WTC11 (cell line): ENCODE measurements around the gene SVIL. TPM values are rescaled to one million over a fixed set of nuclear protein-coding genes. Genes with fewer than 3 reads are reported as not detected.
"Not testable (repeated sequence)": the region's sequence is repeated elsewhere in the genome, so short reads cannot be mapped to it uniquely, and the experiment has no call there.

Experiments
- ATAC-seq: fragments of 200-7000 bp; cut with Tn5 transposase; 2 replicates; pipeline ENCODE4 v1.10.0; 2021; ENCODE audit warnings: mild to moderate bottlenecking, moderate library complexity
- CTCF ChIA-PET: fragments of 300-600 bp; sonication (Branson Sonifier 250); formaldehyde crosslinking; loops from one replicate; lab custom pipeline; 2021; ENCODE audit warnings: antibody characterized with exemption; lab: Charles Lee
- POLR2A ChIA-PET: fragments of 350-600 bp; sonication (Branson Sonifier 250); formaldehyde crosslinking; loops from one replicate; lab custom pipeline; 2021; ENCODE audit warnings: antibody characterized with exemption; lab: Charles Lee
- DNase-seq: peaks from one replicate; pipeline ENCODE4 v3.0.0; 2021; ENCODE audit warnings: low spot score
- H3K27ac Mint-ChIP-seq: 2 replicates; pipeline ENCODE4 v1.8.0; 2021; ENCODE audit warnings: mixed read lengths
- H3K27me3 Mint-ChIP-seq: 2 replicates; pipeline ENCODE4 v1.8.0; 2021; ENCODE audit warnings: low read depth, mild to moderate bottlenecking, moderate library complexity, mixed read lengths
- H3K36me3 Mint-ChIP-seq: 2 replicates; pipeline ENCODE4 v1.8.0; 2021; ENCODE audit warnings: mixed read lengths
- H3K4me1 Mint-ChIP-seq: 2 replicates; pipeline ENCODE4 v1.8.0; 2022; ENCODE audit warnings: mixed read lengths
- H3K4me3 Mint-ChIP-seq: 2 replicates; pipeline ENCODE4 v1.8.0; 2021; ENCODE audit warnings: mild to moderate bottlenecking, moderate library complexity, mixed read lengths
- H3K9me3 Mint-ChIP-seq: 2 replicates; pipeline ENCODE4 v1.8.0; 2021; ENCODE audit warnings: mixed read lengths
- JUN ChIP-seq: sonication (generic); formaldehyde crosslinking; IDR thresholded peaks from 2 replicates; pipeline ENCODE4 v1.8.0; 2023; ENCODE audit warnings: mild to moderate bottlenecking, missing genetic modification reagents
- MXD4 ChIP-seq: fragments of 250-450 bp; sonication (Bioruptor Pico); IDR thresholded peaks from 2 replicates; pipeline ENCODE4 v1.8.0; 2021; ENCODE audit warnings: mild to moderate bottlenecking, moderate library complexity, borderline replicate concordance
- NFE2L1 ChIP-seq: sonication (generic); formaldehyde crosslinking; IDR thresholded peaks from 2 replicates; pipeline ENCODE4 v1.8.1; 2023; ENCODE audit warnings: missing genetic modification reagents
- RORB ChIP-seq: fragments of 250-450 bp; sonication (Bioruptor Pico); IDR thresholded peaks from 2 replicates; pipeline ENCODE4 v1.9.0; 2021; ENCODE audit warnings: mild to moderate bottlenecking
- SMAD3 ChIP-seq: sonication (generic); formaldehyde crosslinking; IDR thresholded peaks from 2 replicates; pipeline ENCODE4 v1.8.0; 2022; ENCODE audit warnings: missing genetic modification reagents, mild to moderate bottlenecking, borderline replicate concordance
- SP1 ChIP-seq: sonication (generic); formaldehyde crosslinking; conservative IDR thresholded peaks from 2 replicates; pipeline ENCODE4 v1.8.1; 2022; ENCODE audit warnings: missing genetic modification reagents
- TEAD1 ChIP-seq: sonication (generic); formaldehyde crosslinking; IDR thresholded peaks from 2 replicates; pipeline ENCODE4 v1.8.0; 2022; ENCODE audit warnings: mild to moderate bottlenecking, missing genetic modification reagents
- ZNF317 ChIP-seq: sonication (generic); formaldehyde crosslinking; IDR thresholded peaks from 2 replicates; pipeline ENCODE4 v1.8.1; 2023; ENCODE audit warnings: low read depth, mild to moderate bottlenecking, moderate library complexity, missing genetic modification reagents, borderline replicate concordance
- ZNF423 ChIP-seq: fragments of 250-450 bp; sonication (Bioruptor Pico); IDR thresholded peaks from 2 replicates; pipeline ENCODE4 v2.1.2; 2022; ENCODE audit warnings: mild to moderate bottlenecking, moderate library complexity
- total RNA-seq: library from RNA; stranded (reverse); gene quantifications from 3 replicates; pipeline ENCODE4 v1.2.3, GENCODE V29; 2021
- TF ChIP-seq, protein P1 (sequence below): sonication (generic); formaldehyde crosslinking; IDR thresholded peaks from 2 replicates; pipeline ENCODE4 v1.8.1; 2022; ENCODE audit warnings: missing genetic modification reagents, borderline replicate concordance
- TF ChIP-seq, protein P2 (sequence below): sonication (generic); formaldehyde crosslinking; IDR thresholded peaks from 2 replicates; pipeline ENCODE4 v1.8.0; 2023; ENCODE audit warnings: missing genetic modification reagents
- TF ChIP-seq, protein P3 (sequence below): fragments of 250-450 bp; sonication (Bioruptor Pico); IDR thresholded peaks from 2 replicates; pipeline ENCODE4 v1.9.0; 2021; ENCODE audit warnings: mild to moderate bottlenecking
- TF ChIP-seq, protein P4 (sequence below): sonication (generic); formaldehyde crosslinking; IDR thresholded peaks from 2 replicates; pipeline ENCODE4 v1.8.0; 2023; ENCODE audit warnings: mild to moderate bottlenecking, missing genetic modification reagents

SVIL gene
- total RNA-seq, 1 experiment from 2014 or later: 27.1 TPM

DNA sequence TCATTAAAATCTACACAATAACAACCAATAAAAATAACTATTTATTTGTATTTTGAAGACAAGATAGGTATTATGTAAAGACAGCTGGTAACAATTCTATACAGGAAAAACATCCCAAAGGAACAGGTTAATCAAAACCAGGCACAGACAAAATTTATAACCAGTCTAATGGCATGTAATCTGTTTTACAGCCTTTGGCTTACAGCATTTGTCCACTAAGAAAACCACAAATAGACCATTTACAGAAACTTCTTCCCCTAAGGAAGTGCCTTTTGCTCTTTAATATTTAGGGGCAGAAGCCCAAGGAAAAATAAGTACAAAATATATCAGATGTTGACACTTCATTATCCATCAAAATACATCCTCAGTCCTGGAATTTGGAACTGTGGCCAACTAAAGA lies 65.0 kb downstream of the SVIL start (continued):
- TF ChIP-seq, protein P1, sequence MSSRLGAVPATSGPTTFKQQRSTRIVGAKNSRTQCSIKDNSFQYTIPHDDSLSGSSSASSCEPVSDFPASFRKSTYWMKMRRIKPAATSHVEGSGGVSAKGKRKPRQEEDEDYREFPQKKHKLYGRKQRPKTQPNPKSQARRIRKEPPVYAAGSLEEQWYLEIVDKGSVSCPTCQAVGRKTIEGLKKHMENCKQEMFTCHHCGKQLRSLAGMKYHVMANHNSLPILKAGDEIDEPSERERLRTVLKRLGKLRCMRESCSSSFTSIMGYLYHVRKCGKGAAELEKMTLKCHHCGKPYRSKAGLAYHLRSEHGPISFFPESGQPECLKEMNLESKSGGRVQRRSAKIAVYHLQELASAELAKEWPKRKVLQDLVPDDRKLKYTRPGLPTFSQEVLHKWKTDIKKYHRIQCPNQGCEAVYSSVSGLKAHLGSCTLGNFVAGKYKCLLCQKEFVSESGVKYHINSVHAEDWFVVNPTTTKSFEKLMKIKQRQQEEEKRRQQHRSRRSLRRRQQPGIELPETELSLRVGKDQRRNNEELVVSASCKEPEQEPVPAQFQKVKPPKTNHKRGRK (CRISPR knock-in tag): no peak
- TF ChIP-seq NFE2L1 (CRISPR knock-in tag) (no peak), JUN (no peak), ZNF317 (CRISPR knock-in tag) (no peak), SP1 (no peak), MXD4 (CRISPR knock-in tag) (no peak)
- TF ChIP-seq, protein P2, sequence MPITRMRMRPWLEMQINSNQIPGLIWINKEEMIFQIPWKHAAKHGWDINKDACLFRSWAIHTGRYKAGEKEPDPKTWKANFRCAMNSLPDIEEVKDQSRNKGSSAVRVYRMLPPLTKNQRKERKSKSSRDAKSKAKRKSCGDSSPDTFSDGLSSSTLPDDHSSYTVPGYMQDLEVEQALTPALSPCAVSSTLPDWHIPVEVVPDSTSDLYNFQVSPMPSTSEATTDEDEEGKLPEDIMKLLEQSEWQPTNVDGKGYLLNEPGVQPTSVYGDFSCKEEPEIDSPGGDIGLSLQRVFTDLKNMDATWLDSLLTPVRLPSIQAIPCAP (CRISPR knock-in tag): no peak
- TF ChIP-seq, protein P3, sequence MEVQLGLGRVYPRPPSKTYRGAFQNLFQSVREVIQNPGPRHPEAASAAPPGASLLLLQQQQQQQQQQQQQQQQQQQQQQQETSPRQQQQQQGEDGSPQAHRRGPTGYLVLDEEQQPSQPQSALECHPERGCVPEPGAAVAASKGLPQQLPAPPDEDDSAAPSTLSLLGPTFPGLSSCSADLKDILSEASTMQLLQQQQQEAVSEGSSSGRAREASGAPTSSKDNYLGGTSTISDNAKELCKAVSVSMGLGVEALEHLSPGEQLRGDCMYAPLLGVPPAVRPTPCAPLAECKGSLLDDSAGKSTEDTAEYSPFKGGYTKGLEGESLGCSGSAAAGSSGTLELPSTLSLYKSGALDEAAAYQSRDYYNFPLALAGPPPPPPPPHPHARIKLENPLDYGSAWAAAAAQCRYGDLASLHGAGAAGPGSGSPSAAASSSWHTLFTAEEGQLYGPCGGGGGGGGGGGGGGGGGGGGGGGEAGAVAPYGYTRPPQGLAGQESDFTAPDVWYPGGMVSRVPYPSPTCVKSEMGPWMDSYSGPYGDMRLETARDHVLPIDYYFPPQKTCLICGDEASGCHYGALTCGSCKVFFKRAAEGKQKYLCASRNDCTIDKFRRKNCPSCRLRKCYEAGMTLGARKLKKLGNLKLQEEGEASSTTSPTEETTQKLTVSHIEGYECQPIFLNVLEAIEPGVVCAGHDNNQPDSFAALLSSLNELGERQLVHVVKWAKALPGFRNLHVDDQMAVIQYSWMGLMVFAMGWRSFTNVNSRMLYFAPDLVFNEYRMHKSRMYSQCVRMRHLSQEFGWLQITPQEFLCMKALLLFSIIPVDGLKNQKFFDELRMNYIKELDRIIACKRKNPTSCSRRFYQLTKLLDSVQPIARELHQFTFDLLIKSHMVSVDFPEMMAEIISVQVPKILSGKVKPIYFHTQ (CRISPR knock-in tag): no peak

DNA sequence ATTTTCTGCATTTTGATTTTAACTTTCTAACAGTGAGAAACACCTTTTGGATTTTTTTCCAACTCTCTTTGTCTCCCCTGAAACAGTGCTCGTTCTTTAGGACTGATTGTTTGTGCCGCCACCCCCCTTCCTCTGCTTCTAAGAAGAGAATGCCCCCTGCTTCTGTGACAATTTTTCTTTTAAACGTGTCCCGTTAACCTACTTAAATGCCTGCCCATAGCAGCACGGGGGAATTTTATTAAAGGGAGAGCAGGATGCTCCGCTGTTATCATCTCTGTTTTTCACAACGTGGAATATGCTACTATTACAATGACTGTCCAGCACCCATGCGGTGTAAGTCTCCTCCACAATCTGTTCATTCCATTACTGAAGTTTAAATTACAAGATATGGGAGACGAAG lies 67.8 kb downstream of the SVIL start:
- ATAC-seq: no peak
- CTCF ChIA-PET: interaction anchor here (1.2 kb wide), 1 partner anchor 32 kb away, joined by 3 read pairs; no protein-coding TSS in a partner anchor
- POLR2A ChIA-PET: no interaction called here
- Mint-ChIP-seq H3K36me3 (no peaks in the 10 kb centered on the region; the same call in 1 of the 2 replicates), H3K27ac (peak overlapping the region; percentile 37; the same call in 1 of the 2 replicates), H3K27me3 (no peaks in the 10 kb centered on the region), H3K9me3 (no peaks in the 10 kb centered on the region), H3K4me1 (peaks cover 74% of the 10 kb centered on the region), H3K4me3 (no peak overlapping the region)
- DNase-seq: no peak
- no peak for TF ChIP-seq TEAD1 (CRISPR knock-in tag)
- TF ChIP-seq JUN: no peak
- no peak for TF ChIP-seq ZNF423
- no peak for TF ChIP-seq RORB (CRISPR knock-in tag)
- no peak for TF ChIP-seq SMAD3 (CRISPR knock-in tag)
- TF ChIP-seq, protein P2 (CRISPR knock-in tag): no peak
- TF ChIP-seq, protein P4, sequence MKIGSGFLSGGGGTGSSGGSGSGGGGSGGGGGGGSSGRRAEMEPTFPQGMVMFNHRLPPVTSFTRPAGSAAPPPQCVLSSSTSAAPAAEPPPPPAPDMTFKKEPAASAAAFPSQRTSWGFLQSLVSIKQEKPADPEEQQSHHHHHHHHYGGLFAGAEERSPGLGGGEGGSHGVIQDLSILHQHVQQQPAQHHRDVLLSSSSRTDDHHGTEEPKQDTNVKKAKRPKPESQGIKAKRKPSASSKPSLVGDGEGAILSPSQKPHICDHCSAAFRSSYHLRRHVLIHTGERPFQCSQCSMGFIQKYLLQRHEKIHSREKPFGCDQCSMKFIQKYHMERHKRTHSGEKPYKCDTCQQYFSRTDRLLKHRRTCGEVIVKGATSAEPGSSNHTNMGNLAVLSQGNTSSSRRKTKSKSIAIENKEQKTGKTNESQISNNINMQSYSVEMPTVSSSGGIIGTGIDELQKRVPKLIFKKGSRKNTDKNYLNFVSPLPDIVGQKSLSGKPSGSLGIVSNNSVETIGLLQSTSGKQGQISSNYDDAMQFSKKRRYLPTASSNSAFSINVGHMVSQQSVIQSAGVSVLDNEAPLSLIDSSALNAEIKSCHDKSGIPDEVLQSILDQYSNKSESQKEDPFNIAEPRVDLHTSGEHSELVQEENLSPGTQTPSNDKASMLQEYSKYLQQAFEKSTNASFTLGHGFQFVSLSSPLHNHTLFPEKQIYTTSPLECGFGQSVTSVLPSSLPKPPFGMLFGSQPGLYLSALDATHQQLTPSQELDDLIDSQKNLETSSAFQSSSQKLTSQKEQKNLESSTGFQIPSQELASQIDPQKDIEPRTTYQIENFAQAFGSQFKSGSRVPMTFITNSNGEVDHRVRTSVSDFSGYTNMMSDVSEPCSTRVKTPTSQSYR: no peak

DNA sequence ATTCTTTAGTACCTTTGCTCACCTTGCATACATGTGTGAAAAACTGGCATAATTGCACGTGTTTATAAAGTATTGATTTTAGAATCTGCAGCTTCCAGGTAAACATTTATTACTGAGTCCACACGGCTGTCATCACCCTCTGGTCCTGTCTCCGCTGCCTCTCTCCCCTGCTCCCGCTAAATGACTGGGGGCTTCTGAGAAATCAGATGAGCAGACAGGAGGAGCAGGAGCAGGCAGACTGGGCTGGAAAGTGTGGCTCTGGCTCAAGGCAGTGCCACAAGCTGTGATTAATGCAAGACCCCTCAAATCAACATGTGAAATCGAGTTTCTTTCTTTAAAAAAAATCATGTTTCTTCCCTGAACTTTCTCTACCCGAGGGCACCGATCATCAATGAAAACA lies 68.6 kb downstream of the SVIL start:
- DNase-seq: not testable (repeated sequence)

More for the DNA sequence above, 68.6 kb downstream of the SVIL start:
- H3K27ac Mint-ChIP-seq, ATAC-seq, H3K9me3 Mint-ChIP-seq, POLR2A ChIA-PET, H3K27me3 Mint-ChIP-seq, H3K36me3 Mint-ChIP-seq, H3K4me3 Mint-ChIP-seq, CTCF ChIA-PET: not testable (repeated sequence)
- peaks cover 70% of the 10 kb centered on the region for H3K4me1 Mint-ChIP-seq
